ENCODE measurements around the gene SCARF1. TPM values are rescaled to one million over a fixed set of nuclear protein-coding genes. Genes with fewer than 3 reads are reported as not detected.

The SCARF1 gene

GRCh38 chr17:1588821-1589585, 56.5 kb downstream of the SCARF1 start:
- Histone ChIP-seq H3K4me1 (ENCODE audit: control insufficient read depth, insufficient read depth, low read length) (peaks cover 23% of the 10 kb centered on the region), H3K4me2 (ENCODE audit: low read length) (no peak overlapping the region), H3K4me3 (ENCODE audit: low read length) (no peak overlapping the region), H3K36me3 (ENCODE audit: insufficient read depth, low read length) (no peaks in the 10 kb centered on the region), H3K9ac (ENCODE audit: low read depth, low read length) (no peak overlapping the region), H3K27me3 (ENCODE audit: control insufficient read depth, insufficient read depth, low read length) (no peaks in the 10 kb centered on the region), H3K9me3 (replicated peaks; ENCODE audit: low read length) (no peaks in the 10 kb centered on the region)

DNA sequence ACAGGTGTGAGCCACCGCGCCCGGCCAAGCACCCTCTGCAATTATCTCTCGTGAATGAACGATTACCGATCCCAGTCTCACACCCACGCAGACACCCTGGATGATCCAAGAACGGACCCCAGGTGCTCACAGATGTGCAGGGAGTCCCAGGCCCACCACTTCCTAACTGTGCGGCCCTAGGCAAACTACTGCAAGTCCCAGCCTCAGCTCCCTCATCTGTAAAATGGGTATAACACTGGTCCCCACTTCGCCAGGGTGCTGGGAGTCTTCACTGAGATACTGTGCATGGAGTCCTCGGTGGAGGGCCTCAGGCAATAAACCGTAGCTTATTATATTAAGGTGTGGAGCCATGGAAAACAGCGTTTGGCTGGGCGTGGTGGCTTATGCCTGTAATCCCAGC, 61.4 kb downstream of the SCARF1 start:
- Histone ChIP-seq H3K9ac (ENCODE audit: low read depth, low read length) (no peak overlapping the region), H3K27me3 (ENCODE audit: control insufficient read depth, insufficient read depth, low read length) (no peaks in the 10 kb centered on the region), H3K4me1 (ENCODE audit: control insufficient read depth, insufficient read depth, low read length) (peaks cover 7% of the 10 kb centered on the region), H3K9me3 (replicated peaks; ENCODE audit: low read length) (no peaks in the 10 kb centered on the region), H3K36me3 (ENCODE audit: insufficient read depth, low read length) (peaks cover 3% of the 10 kb centered on the region), H3K4me3 (ENCODE audit: low read length) (no peak overlapping the region), H3K4me2 (ENCODE audit: low read length) (no peak overlapping the region)

Small RNA genes within 50 kb of the gene (small RNA-seq; reads per million reads assigned to genes)
- not detected for gene RN7SL105P
